Colonic mucosa (tissue), 4 donors: Measurements from ENCODE around the gene MGRN1. TPM values are rescaled to one million over a fixed set of nuclear protein-coding genes. Genes with fewer than 3 reads are reported as not detected.

Experiments used
- DNase-seq: peaks from one replicate; pipeline ENCODE4 v3.0.0-alpha.2; 2020
- H3K27ac ChIP-seq: fragments of 200-600 bp; one replicate; pipeline ENCODE4 v1.8.0; 2021
- H3K27me3 ChIP-seq: fragments of 200-600 bp; one replicate; pipeline ENCODE4 v1.8.0; 2021
- H3K36me3 ChIP-seq: fragments of 200-600 bp; one replicate; pipeline ENCODE4 v1.8.0; 2021
- H3K4me1 ChIP-seq: fragments of 200-600 bp; one replicate; pipeline ENCODE4 v1.8.0; 2021; ENCODE audit warnings: mild to moderate bottlenecking
- H3K4me3 ChIP-seq: fragments of 200-600 bp; one replicate; pipeline ENCODE4 v1.8.0; 2021
- H3K9ac ChIP-seq, 2 donors: one replicate each; pipeline ENCODE4 v1.7.0; 2013; ENCODE audit warnings: control low read depth in 2 of 2, low read depth in 2 of 2, low read length in 2 of 2
- H3K9me3 ChIP-seq: fragments of 200-600 bp; one replicate; pipeline ENCODE4 v1.8.0; 2021
- CTCF ChIP-seq: fragments of 200-600 bp; IDR thresholded peaks from one replicate; pipeline ENCODE4 v1.8.0; 2022; ENCODE audit warnings: antibody characterized with exemption, mild to moderate bottlenecking
- intact Hi-C: fragments of 100-400 bp; cut with DNase I; formaldehyde crosslinking; loops from one replicate; pipeline ENCODE4 v1.14.1; 2022
- total RNA-seq, 2 donors: library from RNA; stranded (reverse); fragmentation: NEBNext Ultra II Directional in 1 of 2; extraction: Animal tissue kit (Norgen Biotek cat#: 25700) in 1 of 2; gene quantifications; one replicate each; pipeline ENCODE4 v1.2.1, GENCODE V29; 2021
- donor health status: healthy.
- donor health status: DM: no; HTN: no; CAD: no.
- donor health status: DM: no; HTN: no; CAD: no.

Gene MGRN1
- total RNA-seq, 2 donors from 2014 or later, result 75.2 to 79.3 TPM

GRCh38 chr16:4626396-4626795, 1.8 kb downstream of the MGRN1 start:
- peak overlapping the region; percentile 98 for H3K4me3 ChIP-seq
- intact Hi-C loops, result no loop called here
- H3K27me3 ChIP-seq, result no peaks in the 10 kb centered on the region
- DNase-seq, result no peak
- TF ChIP-seq CTCF, result no peak
- peak overlapping the region in 1 of 2 donors; percentile 83 for H3K9ac ChIP-seq
- no peak overlapping the region for H3K27ac ChIP-seq
- no peaks in the 10 kb centered on the region for H3K36me3 ChIP-seq
- peaks cover 10% of the 10 kb centered on the region for H3K4me1 ChIP-seq
- no peaks in the 10 kb centered on the region for H3K9me3 ChIP-seq

DNA sequence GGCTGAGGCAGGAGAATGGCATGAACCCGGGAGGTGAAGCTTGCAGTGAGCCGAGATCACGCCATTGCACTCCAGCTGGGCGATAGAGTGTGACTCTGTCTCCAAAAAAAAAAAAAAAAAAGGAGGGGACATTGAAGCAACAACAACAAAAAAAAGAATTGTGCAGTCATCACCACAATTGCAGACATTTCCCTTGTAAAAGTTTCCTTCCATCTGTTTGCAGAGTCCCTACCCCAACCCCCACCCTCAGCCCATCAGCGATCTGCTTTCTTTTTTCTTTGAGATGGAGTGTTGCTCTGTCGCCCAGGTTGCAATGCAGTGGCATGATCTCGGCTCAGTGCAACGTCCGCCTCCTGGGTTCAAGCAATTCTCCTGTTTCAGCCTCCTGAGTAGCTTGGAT, 3.7 kb downstream of the MGRN1 start:
- no peak overlapping the region for H3K4me3 ChIP-seq
- no peak for TF ChIP-seq CTCF
- no peak for DNase-seq
- no peak overlapping the region for H3K27ac ChIP-seq
- H3K9ac ChIP-seq, result no peak overlapping the region
- intact Hi-C loops, result no loop called here
- H3K4me1 ChIP-seq, result peaks cover 10% of the 10 kb centered on the region
- no peaks in the 10 kb centered on the region for H3K36me3 ChIP-seq
- no peaks in the 10 kb centered on the region for H3K27me3 ChIP-seq
- no peaks in the 10 kb centered on the region for H3K9me3 ChIP-seq

DNA sequence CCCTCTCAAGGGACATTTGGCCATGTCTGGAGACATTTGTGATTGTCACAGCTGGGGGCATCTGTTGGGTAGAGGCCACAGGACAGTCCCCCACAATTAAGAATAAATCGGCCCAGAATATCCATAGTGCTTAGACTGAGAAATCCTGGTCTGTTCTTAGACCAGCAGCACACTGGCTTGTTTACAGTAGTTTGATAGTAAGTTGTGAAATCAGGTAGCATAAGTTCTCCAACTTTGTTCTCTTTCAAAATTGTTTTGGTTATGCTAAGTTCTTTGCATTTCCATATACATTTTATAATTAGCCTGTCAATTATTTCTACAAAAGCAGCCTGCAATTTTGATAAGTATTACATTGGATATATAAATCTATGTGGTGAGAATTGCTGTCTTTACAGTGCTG, 6.8 kb downstream of the MGRN1 start:
- no peaks in the 10 kb centered on the region for H3K9me3 ChIP-seq
- no peak for TF ChIP-seq CTCF
- H3K36me3 ChIP-seq, result no peaks in the 10 kb centered on the region
- H3K4me3 ChIP-seq, result no peak overlapping the region
- no peak for DNase-seq
- H3K27me3 ChIP-seq, result no peaks in the 10 kb centered on the region
- intact Hi-C loops, result no loop called here
- no peak overlapping the region for H3K9ac ChIP-seq
- H3K4me1 ChIP-seq, result peaks cover 3% of the 10 kb centered on the region
- H3K27ac ChIP-seq, result no peak overlapping the region

DNA sequence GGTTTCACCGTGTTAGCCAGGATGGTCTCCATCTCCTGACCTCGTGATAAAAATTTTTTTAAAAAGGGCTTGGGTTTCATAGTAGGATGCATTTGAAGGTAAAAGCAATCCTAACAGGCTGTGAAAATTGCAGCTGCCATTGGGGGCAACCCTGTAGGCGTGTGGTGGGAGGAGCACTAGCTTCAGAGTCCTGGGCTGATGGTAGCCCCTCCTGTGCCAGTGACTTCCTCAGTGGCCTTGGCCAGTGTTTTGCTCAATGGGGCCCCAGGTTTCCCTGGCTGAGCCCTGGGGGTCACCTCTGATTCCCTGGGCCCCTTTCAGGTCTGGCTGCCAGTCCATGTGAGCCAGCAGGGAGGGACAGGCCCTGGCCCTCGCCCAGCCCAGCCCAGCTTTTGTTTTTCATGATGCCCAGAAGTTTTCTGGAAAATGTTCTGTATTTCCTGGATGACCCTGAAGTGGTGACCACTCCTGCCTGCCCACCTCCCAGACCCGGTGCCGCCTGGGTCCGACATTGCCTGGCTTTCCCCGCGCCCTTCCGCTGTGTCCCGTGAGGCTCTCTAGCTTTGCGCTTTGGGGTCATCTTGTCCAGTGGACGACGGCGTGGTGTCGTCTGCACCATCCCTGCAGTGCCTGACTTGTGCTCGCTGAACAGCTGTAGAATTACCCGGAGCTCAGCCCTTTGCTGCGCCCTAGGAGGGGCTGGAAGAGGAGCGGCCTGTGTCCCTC, 9.4 kb downstream of the MGRN1 start:
- no peaks in the 10 kb centered on the region for H3K36me3 ChIP-seq
- no peaks in the 10 kb centered on the region for H3K9me3 ChIP-seq
- intact Hi-C loops, result no loop called here
- H3K4me3 ChIP-seq, result no peak overlapping the region
- no peak for TF ChIP-seq CTCF
- no peak for DNase-seq
- no peak overlapping the region for H3K9ac ChIP-seq
- no peaks in the 10 kb centered on the region for H3K4me1 ChIP-seq
- H3K27ac ChIP-seq, result no peak overlapping the region
- H3K27me3 ChIP-seq, result no peaks in the 10 kb centered on the region

DNA sequence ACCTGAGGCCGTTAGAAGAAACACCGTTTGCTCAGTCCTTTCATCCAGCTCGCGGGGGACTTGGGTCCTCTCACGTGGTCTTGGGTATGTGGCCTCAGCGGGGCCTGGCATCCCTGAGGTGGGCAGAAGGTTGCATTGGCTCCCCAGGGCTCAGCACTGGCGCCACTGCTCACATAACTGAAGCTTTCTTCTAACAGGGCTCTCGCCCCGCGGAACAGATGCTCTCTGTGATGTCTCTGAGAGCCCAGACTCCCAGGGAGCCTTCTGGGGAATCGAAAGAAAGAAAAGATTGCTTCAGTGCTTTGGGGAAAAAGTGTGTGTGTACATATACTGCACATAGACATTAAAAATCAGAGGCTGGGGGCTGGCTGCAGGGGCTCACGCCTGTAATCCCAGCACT, 10.1 kb downstream of the MGRN1 start:
- Histone ChIP-seq H3K27me3 (no peaks in the 10 kb centered on the region), H3K4me1 (no peaks in the 10 kb centered on the region), H3K9ac (no peak overlapping the region)

More for the DNA sequence above, 10.1 kb downstream of the MGRN1 start:
- Histone ChIP-seq H3K9me3 (no peaks in the 10 kb centered on the region), H3K36me3 (no peaks in the 10 kb centered on the region), H3K4me3 (no peak overlapping the region), H3K27ac (no peak overlapping the region)
- intact Hi-C loops, result no loop called here
- no peak for DNase-seq
- TF ChIP-seq CTCF, result no peak
